ENCODE data around the gene PLXNA1. TPM values are rescaled to one million over a fixed set of nuclear protein-coding genes. Genes with fewer than 3 reads are reported as not detected.

The PLXNA1 gene
- polyA plus RNA-seq, 1 of the 3 experiments (the other 2 are of a cell fraction) = 48.1 TPM

- POLR2A ChIA-PET = no interaction called here
- peaks cover 10 to 31% of the 10 kb centered on the region in 2 experiments; a peak in 2 of 4 replicates for H3K4me1 ChIP-seq (ENCODE audit: control insufficient read depth in 1 of 2, insufficient read depth in 2 of 2, low read depth in 1 of 2, low read length in 1 of 2)
Measured at GRCh38 chr3:127017229-127017628, 34.3 kb downstream of the PLXNA1 start.

More at GRCh38 chr3:127017229-127017628, 34.3 kb downstream of the PLXNA1 start:
- peaks cover 12 to 89% of the 10 kb centered on the region in 2 experiments for H3K36me3 ChIP-seq (replicated peaks in 1 of 2; ENCODE audit: control insufficient read depth in 1 of 2, insufficient read depth in 2 of 2, low read length in 1 of 2)
- no peak for DNase-seq
- no peak overlapping the region for H3K27ac ChIP-seq (ENCODE audit: low read depth in 2 of 2, low read length in 1 of 2)
- H3K9me3 ChIP-seq = no peaks in the 10 kb centered on the region
- H3K27me3 ChIP-seq (ENCODE audit: insufficient read depth) = no peaks in the 10 kb centered on the region
- no peak overlapping the region for H3K4me3 ChIP-seq (ENCODE audit: low read depth in 2 of 2, low read length in 1 of 2)
- H2AFZ ChIP-seq (ENCODE audit: low read depth) = no peak overlapping the region
- H3K79me2 ChIP-seq (ENCODE audit: insufficient read depth) = no peaks in the 10 kb centered on the region
- no peak overlapping the region for H3K4me2 ChIP-seq
- TF ChIP-seq, protein P1, sequence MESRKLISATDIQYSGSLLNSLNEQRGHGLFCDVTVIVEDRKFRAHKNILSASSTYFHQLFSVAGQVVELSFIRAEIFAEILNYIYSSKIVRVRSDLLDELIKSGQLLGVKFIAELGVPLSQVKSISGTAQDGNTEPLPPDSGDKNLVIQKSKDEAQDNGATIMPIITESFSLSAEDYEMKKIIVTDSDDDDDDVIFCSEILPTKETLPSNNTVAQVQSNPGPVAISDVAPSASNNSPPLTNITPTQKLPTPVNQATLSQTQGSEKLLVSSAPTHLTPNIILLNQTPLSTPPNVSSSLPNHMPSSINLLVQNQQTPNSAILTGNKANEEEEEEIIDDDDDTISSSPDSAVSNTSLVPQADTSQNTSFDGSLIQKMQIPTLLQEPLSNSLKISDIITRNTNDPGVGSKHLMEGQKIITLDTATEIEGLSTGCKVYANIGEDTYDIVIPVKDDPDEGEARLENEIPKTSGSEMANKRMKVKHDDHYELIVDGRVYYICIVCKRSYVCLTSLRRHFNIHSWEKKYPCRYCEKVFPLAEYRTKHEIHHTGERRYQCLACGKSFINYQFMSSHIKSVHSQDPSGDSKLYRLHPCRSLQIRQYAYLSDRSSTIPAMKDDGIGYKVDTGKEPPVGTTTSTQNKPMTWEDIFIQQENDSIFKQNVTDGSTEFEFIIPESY (IDR thresholded peaks at IDR 0.05; ENCODE audit: borderline replicate concordance, low read depth) = no peak
- TF ChIP-seq, protein P2, sequence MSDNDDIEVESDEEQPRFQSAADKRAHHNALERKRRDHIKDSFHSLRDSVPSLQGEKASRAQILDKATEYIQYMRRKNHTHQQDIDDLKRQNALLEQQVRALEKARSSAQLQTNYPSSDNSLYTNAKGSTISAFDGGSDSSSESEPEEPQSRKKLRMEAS (IDR thresholded peaks at IDR 0.05; ENCODE audit: low read depth) = no peak
- TF ChIP-seq RFX5 (IDR thresholded peaks at IDR 0.05; ENCODE audit: low read length) = no peak
- no peak for TF ChIP-seq CHD2 (IDR thresholded peaks at IDR 0.05; ENCODE audit: low read length, partially characterized antibody)
- no peak for TF ChIP-seq SIN3A (IDR thresholded peaks at IDR 0.05; ENCODE audit: borderline replicate concordance, low read depth, low read length)
- TF ChIP-seq MXI1 (IDR thresholded peaks at IDR 0.05; ENCODE audit: low read depth, low read length) = no peak
- TF ChIP-seq YY1 (IDR thresholded peaks at IDR 0.05; ENCODE audit: low read depth) = no peak
- no peak for TF ChIP-seq NRF1 (IDR thresholded peaks at IDR 0.05; ENCODE audit: low read depth, low read length)
- TF ChIP-seq RCOR1 (IDR thresholded peaks at IDR 0.05; ENCODE audit: low read length) = no peak
- no peak for TF ChIP-seq JUND (IDR thresholded peaks at IDR 0.05)
- no peak for TF ChIP-seq POLR2AphosphoS5 (IDR thresholded peaks at IDR 0.05; ENCODE audit: low read depth, low read length)
- TF ChIP-seq USF2 (IDR thresholded peaks at IDR 0.05; ENCODE audit: borderline replicate concordance, low read depth, low read length) = no peak
- no peak for TF ChIP-seq GABPA (IDR thresholded peaks at IDR 0.05; ENCODE audit: low read depth)
- no peak for TF ChIP-seq MEF2A (IDR thresholded peaks at IDR 0.05; ENCODE audit: borderline replicate concordance, low read depth)
- no peak for TF ChIP-seq ELF1 (IDR thresholded peaks at IDR 0.05)
- no peak for TF ChIP-seq REST (IDR thresholded peaks at IDR 0.05; ENCODE audit: low read depth, low read length)
- TF ChIP-seq EZH2phosphoT487 (IDR thresholded peaks at IDR 0.05; ENCODE audit: borderline replicate concordance, low read depth) = no peak
- TF ChIP-seq TCF12 (IDR thresholded peaks at IDR 0.05) = no peak
- TF ChIP-seq SMC3 (IDR thresholded peaks at IDR 0.05; ENCODE audit: low read depth, low read length) = no peak
- no peak for TF ChIP-seq RXRA (IDR thresholded peaks at IDR 0.05; ENCODE audit: borderline replicate concordance, low read depth)
- H3F3A ChIP-seq (replicated peaks; ENCODE audit: insufficient read depth) = no peaks in the 10 kb centered on the region
- 100% methylated on average over 2 of the region's 16 CpGs for WGBS (ENCODE audit: low lambda C conversion rate)
- H3K9ac ChIP-seq = no peak overlapping the region
- CTCF ChIA-PET = interaction anchor here (0.6 to 1.5 kb wide), 8 partner anchors 19 to 531 kb away, joined by 3 to 4 read pairs (median 3); no protein-coding TSS in a partner anchor
- H4K20me1 ChIP-seq (ENCODE audit: insufficient read depth) = 0 out of 2 replicates have a peak, but pooled peaks cover 2% of the 10 kb centered on the region
- H3K9me2 ChIP-seq = no peaks in the 10 kb centered on the region

All from SK-N-SH (cell line).